RWPE1 (cell line): ENCODE measurements around the gene SMARCC2.
"Not testable (repeated sequence)": the region's sequence is repeated elsewhere in the genome, so short reads cannot be mapped to it uniquely, and the experiment has no call there.

ENCODE experiments used
- CTCF ChIA-PET: fragments of 350-600 bp; sonication (Branson Sonifier 250); formaldehyde crosslinking; extraction: SDS; loops from one replicate; lab custom pipeline; 2021; lab: Yijun Ruan, JAX
- POLR2A ChIA-PET: fragments of 400-600 bp; formaldehyde crosslinking; extraction: SDS; loops from one replicate; lab custom pipeline; 2020; ENCODE audit warnings: antibody characterized with exemption; ENCODE audit not compliant: low non-redundant PET; lab: Yijun Ruan, JAX
- DNase-seq: peaks from one replicate; pipeline ENCODE4 v3.0.0; 2012; ENCODE audit warnings: low spot score
- H3K27ac ChIP-seq: fragments of 450-650 bp; 2 replicates; pipeline ENCODE4 v1.5.1; 2017
- CTCF ChIP-seq: fragments of 450-650 bp; conservative IDR thresholded peaks from 2 replicates; pipeline ENCODE4 v1.5.1; 2017; ENCODE audit warnings: low read depth, mild to moderate bottlenecking

Gene SMARCC2

GRCh38 chr12:56159482-56160192, 29.6 kb downstream of the SMARCC2 start:
- ChIA-PET POLR2A (interaction anchor here (0.6 to 1.4 kb wide), 2 partner anchors 8 to 31 kb away, joined by 3 to 5 read pairs; partner anchors contain the start of gene ESYT1), CTCF (interaction anchor here (1.2 kb wide), 1 partner anchor 30 kb away, joined by 5 read pairs; the partner anchor contains the start of gene SMARCC2)
- no peak for TF ChIP-seq CTCF
- no peak for DNase-seq
- peak overlapping the region; percentile 97 for H3K27ac ChIP-seq

- POLR2A ChIA-PET: interaction anchor here (0.6 to 1.4 kb wide), 3 partner anchors 9 to 39 kb away, joined by 3 to 5 read pairs (median 3); partner anchors contain the start of gene ESYT1
- DNase-seq: peak; percentile 71
- peak overlapping the region; percentile 97 for H3K27ac ChIP-seq
- no peak for TF ChIP-seq CTCF
- CTCF ChIA-PET: interaction anchor here (0.6 to 1.2 kb wide), 2 partner anchors 31 kb away, joined by 4 to 5 read pairs; partner anchors contain the start of gene SMARCC2
These were observed 30.3 kb downstream of the SMARCC2 start for GRCh38 chr12:56158926-56159461.

GRCh38 chr12:56158029-56158925, 31.0 kb downstream of the SMARCC2 start, which contains the start of gene MYL6:
MYL6 (plus strand) TSS chr12:56158359; CDS start chr12:56158402, 43 bp downstream.
- no peak; the same call in 1 of the 2 replicates for TF ChIP-seq CTCF
- ChIA-PET POLR2A (interaction anchor here (0.6 to 1.4 kb wide), 3 partner anchors 30 to 38 kb away, joined by 3 to 6 read pairs (median 3); partner anchors contain the start of gene ESYT1), CTCF (interaction anchor here (0.5 to 0.6 kb wide), 3 partner anchors 30 to 38 kb away, joined by 3 to 7 read pairs (median 4); no protein-coding TSS in a partner anchor)
- peak within 1 kb of the TSS; percentile 97 for H3K27ac ChIP-seq
- peak; percentile 98 for DNase-seq

GRCh38 chr12:56157201-56158028, 31.9 kb downstream of the SMARCC2 start:
- peak; percentile 62 for TF ChIP-seq CTCF
- ChIA-PET POLR2A (no interaction called here), CTCF (no interaction called here)
- peak; percentile 81 for DNase-seq
- peak overlapping the region; percentile 97 for H3K27ac ChIP-seq

GRCh38 chr12:56156464-56157200, 32.7 kb downstream of the SMARCC2 start:
- POLR2A ChIA-PET, DNase-seq: not testable (repeated sequence)
- CTCF ChIA-PET: interaction anchor here (0.6 to 0.7 kb wide), 3 partner anchors 32 to 166 kb away, joined by 3 to 4 read pairs (median 3); no protein-coding TSS in a partner anchor
- peak overlapping the region; percentile 97 for H3K27ac ChIP-seq
